Suprapubic skin (tissue), 4 donors: ENCODE data around the gene ATF6B.
A peak's percentile ranks its signal among the peaks of the same experiment; 100 is the strongest.

Experiments used
- EP300 ChIP-seq: sonication (generic); formaldehyde crosslinking; IDR thresholded peaks from one replicate; pipeline ENCODE4 v1.6.1; 2017; ENCODE audit warnings: antibody characterized with exemption
- POLR2A ChIP-seq, 2 donors: fragments of 450-650 bp; IDR thresholded peaks; one replicate each; pipeline ENCODE4 v1.6.1; 2017; ENCODE audit warnings: antibody characterized with exemption in 2 of 2, mild to moderate bottlenecking in 2 of 2, moderate library complexity in 2 of 2
- POLR2AphosphoS5 ChIP-seq, 3 donors: sonication (generic); formaldehyde crosslinking; IDR thresholded peaks; one replicate each; pipeline ENCODE4 v1.6.1; 2017; ENCODE audit warnings: antibody characterized with exemption in 3 of 3
- TF ChIP-seq, protein P1 (sequence below), 2 donors: fragments of 200-600 bp in 1 of 2; fragments of 450-650 bp in 1 of 2; sonication (generic) in 1 of 2; IDR thresholded peaks; one replicate each; pipeline ENCODE4 v1.5.1; 2016 to 2019; ENCODE audit warnings: antibody characterized with exemption in 2 of 2, mild to moderate bottlenecking in 1 of 2, moderate library complexity in 1 of 2

GRCh38 chr6:32112431-32112980, 15.5 kb downstream of the ATF6B start:
- peak in 2 of 3 donors; percentile 3 to 66 for TF ChIP-seq POLR2AphosphoS5 (IDR thresholded peaks at IDR 0.05)
- TF ChIP-seq, protein P1, sequence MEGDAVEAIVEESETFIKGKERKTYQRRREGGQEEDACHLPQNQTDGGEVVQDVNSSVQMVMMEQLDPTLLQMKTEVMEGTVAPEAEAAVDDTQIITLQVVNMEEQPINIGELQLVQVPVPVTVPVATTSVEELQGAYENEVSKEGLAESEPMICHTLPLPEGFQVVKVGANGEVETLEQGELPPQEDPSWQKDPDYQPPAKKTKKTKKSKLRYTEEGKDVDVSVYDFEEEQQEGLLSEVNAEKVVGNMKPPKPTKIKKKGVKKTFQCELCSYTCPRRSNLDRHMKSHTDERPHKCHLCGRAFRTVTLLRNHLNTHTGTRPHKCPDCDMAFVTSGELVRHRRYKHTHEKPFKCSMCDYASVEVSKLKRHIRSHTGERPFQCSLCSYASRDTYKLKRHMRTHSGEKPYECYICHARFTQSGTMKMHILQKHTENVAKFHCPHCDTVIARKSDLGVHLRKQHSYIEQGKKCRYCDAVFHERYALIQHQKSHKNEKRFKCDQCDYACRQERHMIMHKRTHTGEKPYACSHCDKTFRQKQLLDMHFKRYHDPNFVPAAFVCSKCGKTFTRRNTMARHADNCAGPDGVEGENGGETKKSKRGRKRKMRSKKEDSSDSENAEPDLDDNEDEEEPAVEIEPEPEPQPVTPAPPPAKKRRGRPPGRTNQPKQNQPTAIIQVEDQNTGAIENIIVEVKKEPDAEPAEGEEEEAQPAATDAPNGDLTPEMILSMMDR (IDR thresholded peaks at IDR 0.05) = no peak
- no peak for TF ChIP-seq POLR2A (IDR thresholded peaks at IDR 0.05)
- no peak for TF ChIP-seq EP300
